ENCODE data around the gene APBA2.

DNA sequence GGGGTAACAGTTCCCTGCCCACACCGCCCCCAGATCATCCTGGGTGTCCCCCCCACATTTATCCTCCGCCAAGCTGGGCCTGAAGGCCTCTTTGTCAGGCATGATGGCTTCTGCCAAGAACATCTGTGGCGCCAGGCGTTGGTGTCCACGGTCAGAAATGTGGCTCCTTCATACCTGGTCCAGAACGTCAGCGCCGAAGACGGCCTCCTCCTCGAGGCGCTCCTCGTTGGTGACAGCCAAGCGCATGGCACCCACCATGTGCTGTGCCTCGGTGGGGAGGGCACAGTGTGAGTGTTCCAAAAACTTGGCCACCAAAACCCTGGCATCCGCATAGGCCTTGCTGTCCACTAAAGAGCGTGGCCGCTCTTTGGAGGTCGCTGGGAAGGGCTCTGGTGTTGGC is 237.4 kb downstream of the APBA2 start:
- TF ChIP-seq CTCF (conservative IDR thresholded peaks at IDR 0.05; ENCODE audit: low read depth, low read length), result no peak
- TF ChIP-seq EZH2 (IDR thresholded peaks at IDR 0.05; ENCODE audit: borderline replicate concordance, low read depth, low read length, poor library complexity, severe bottlenecking), result no peak
